Neural crest cell (in vitro differentiated cells): Measurements from ENCODE around the gene MYO9B. TPM values are rescaled to one million over a fixed set of nuclear protein-coding genes. Genes with fewer than 3 reads are reported as not detected.
A peak's percentile ranks its signal among the peaks of the same experiment; 100 is the strongest.

ENCODE experiments used
- DNase-seq: peaks from one replicate; pipeline ENCODE4 v3.0.0; 2021; ENCODE audit warnings: low read depth, mixed read lengths, low spot score
- H3K27ac Mint-ChIP-seq: one replicate; pipeline ENCODE4 v1.8.0; 2021; ENCODE audit warnings: mild to moderate bottlenecking, mixed read lengths; ENCODE audit not compliant: unreplicated experiment
- H3K27me3 Mint-ChIP-seq: 2 replicates; pipeline ENCODE4 v1.8.0; 2021; ENCODE audit warnings: low read depth, mild to moderate bottlenecking, mixed read lengths
- H3K36me3 Mint-ChIP-seq: 2 replicates; pipeline ENCODE4 v1.8.0; 2021; ENCODE audit warnings: low read depth, mild to moderate bottlenecking, mixed read lengths
- H3K4me1 Mint-ChIP-seq: 2 replicates; pipeline ENCODE4 v1.8.0; 2021; ENCODE audit warnings: mixed read lengths
- H3K4me3 Mint-ChIP-seq: one replicate; pipeline ENCODE4 v1.8.0; 2021; ENCODE audit warnings: mild to moderate bottlenecking, mixed read lengths
- H3K9me3 Mint-ChIP-seq: 2 replicates; pipeline ENCODE4 v1.8.0; 2021; ENCODE audit warnings: mixed read lengths
- CTCF ChIP-seq: fragments of 200-600 bp; sonication (generic); conservative IDR thresholded peaks from 2 replicates; pipeline ENCODE4 v1.5.0; 2021; ENCODE audit warnings: antibody characterized with exemption, mild to moderate bottlenecking
- total RNA-seq: library from RNA; stranded (reverse); gene quantifications from 2 replicates; pipeline ENCODE4 v1.2.1, GENCODE V29; 2021

MYO9B gene
- total RNA-seq, 1 donor from 2014 or later, result 113 TPM

GRCh38 chr19:17259934-17260333 is 184.4 kb downstream of the MYO9B start:
- Mint-ChIP-seq H3K27ac (no peak overlapping the region), H3K4me1 (peaks cover 6% of the 10 kb centered on the region), H3K9me3 (no peaks in the 10 kb centered on the region), H3K27me3 (peaks cover 2% of the 10 kb centered on the region), H3K4me3 (no peak overlapping the region), H3K36me3 (no peaks in the 10 kb centered on the region)
- no peak for DNase-seq
- TF ChIP-seq CTCF, result no peak

DNA sequence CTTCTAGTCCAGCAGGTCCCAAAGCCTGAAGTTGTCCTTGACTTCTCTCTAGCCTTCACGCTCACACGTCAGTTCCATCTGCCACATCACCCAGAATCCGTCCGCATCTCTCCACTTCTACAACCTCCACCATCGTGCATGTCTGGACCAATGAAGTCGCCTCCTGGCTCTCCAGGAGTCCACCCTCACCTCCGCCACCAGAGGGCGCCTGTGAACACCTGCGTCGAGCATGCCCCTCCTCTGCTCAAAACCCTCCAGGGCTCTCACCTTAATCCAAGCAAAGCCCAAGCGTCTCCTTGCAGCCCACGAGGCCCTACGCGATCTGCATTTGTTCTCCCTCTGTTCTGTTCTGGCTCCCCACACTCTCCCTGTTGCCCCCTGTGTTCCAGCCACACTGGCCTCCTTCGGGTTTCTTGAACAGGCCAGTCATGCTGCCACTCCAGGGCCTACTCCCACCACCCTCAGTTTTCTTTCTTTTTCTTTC is 185.3 kb downstream of the MYO9B start:
- H3K27ac Mint-ChIP-seq, result peak overlapping the region; percentile 52
- peak; percentile 98 for TF ChIP-seq CTCF
- peak; percentile 88 for DNase-seq
- no peak overlapping the region for H3K4me3 Mint-ChIP-seq
- peaks cover 6% of the 10 kb centered on the region for H3K4me1 Mint-ChIP-seq
- H3K9me3 Mint-ChIP-seq, result no peaks in the 10 kb centered on the region
- H3K36me3 Mint-ChIP-seq, result no peaks in the 10 kb centered on the region
- peaks cover 2% of the 10 kb centered on the region for H3K27me3 Mint-ChIP-seq

DNA sequence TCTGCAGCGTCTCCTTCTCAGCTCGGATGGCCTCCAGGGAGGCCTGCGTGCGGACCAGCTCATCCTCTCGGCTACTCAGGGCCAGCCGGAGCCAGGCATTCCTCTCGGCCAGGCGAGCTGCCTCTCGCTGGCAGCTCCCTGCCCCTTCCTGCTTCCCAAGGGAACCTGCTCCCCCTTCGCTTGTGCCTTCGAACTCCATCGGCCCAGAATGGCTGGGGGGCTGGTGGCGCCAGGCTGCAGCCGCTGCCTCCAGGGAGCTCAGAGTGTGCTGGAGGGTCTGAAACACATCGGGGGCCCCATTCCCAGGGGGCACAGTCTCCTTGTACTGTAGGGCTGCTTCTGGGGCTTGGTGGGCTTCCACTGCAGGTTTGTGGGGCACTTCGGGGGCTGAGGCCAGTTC is 187.0 kb downstream of the MYO9B start:
- Mint-ChIP-seq H3K27me3 (peaks cover 5% of the 10 kb centered on the region), H3K9me3 (peaks cover 5% of the 10 kb centered on the region), H3K4me3 (no peak overlapping the region), H3K4me1 (peaks cover 13% of the 10 kb centered on the region), H3K27ac (no peak overlapping the region), H3K36me3 (no peaks in the 10 kb centered on the region)
- TF ChIP-seq CTCF, result no peak
- no peak for DNase-seq

Other genes starting within 250 kb of the MYO9B start
- gene SIN3B, start 246.4 kb upstream of the MYO9B start, total RNA-seq, result 59.9 and 64.4 TPM in 2 replicates
- not detected in 2 replicates for gene F2RL3, start 186.8 kb upstream of the MYO9B start, total RNA-seq
- gene CPAMD8, start 49.0 kb upstream of the MYO9B start, total RNA-seq, result 14.5 and 17.0 TPM in 2 replicates
- 36.5 and 46.4 TPM in 2 replicates for gene HAUS8, start 325 bp upstream of the MYO9B start, total RNA-seq
- 15.7 and 17.6 TPM in 2 replicates for gene USE1, start 139.6 kb downstream of the MYO9B start, total RNA-seq
- gene OCEL1, start 150.4 kb downstream of the MYO9B start, total RNA-seq, result 10.4 and 12.0 TPM in 2 replicates
- 52.8 and 57.6 TPM in 2 replicates for gene NR2F6, start 170.1 kb downstream of the MYO9B start, total RNA-seq
- gene USHBP1, start 189.0 kb downstream of the MYO9B start, total RNA-seq, result 0.23 and 0.57 TPM in 2 replicates
- 79.1 and 89.3 TPM in 2 replicates for gene BABAM1, start 191.7 kb downstream of the MYO9B start, total RNA-seq
- 4.5 and 4.9 TPM in 2 replicates for gene ANKLE1, start 206.1 kb downstream of the MYO9B start, total RNA-seq
- 8.1 and 8.5 TPM in 2 replicates for gene ABHD8, start 227.6 kb downstream of the MYO9B start, total RNA-seq
- 73.4 and 74.2 TPM in 2 replicates for gene MRPL34, start 230.1 kb downstream of the MYO9B start, total RNA-seq
- 44.9 and 49.9 TPM in 2 replicates for gene DDA1, start 233.8 kb downstream of the MYO9B start, total RNA-seq